ENCODE measurements around the gene ALK. TPM values are rescaled to one million over a fixed set of nuclear protein-coding genes. Genes with fewer than 3 reads are reported as not detected.

Gene ALK
- total and polyA plus RNA-seq, 2 experiments from 2014 or later = 0.35 TPM; not detected in 1

DNA sequence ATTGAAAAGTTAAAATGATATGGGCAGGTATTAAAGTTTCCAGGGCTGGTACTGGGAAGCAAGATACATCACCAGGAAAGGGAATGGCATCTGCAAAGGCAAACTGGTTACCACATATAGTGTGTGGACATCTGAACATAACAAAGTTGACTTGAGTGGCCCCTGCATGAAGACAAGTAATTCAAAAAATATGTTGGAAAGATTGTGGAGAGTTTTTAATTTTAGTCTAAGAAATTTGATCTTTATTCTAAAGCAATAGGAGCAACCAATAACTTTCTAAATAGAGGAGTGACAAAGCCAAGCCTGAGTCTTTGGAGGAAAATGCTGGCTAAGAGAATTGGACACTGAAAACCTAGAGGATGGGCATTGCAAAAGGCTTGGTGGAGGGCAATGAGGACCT, 278.2 kb downstream of the ALK start:
- Histone ChIP-seq H3K27ac (ENCODE audit: low read depth) (no peak overlapping the region), H3K36me3 (ENCODE audit: insufficient read depth) (no peaks in the 10 kb centered on the region), H3K9me2 (ENCODE audit: insufficient read depth) (peaks cover 9% of the 10 kb centered on the region), H3K79me2 (replicated peaks; ENCODE audit: insufficient read depth) (no peaks in the 10 kb centered on the region), H3F3A (replicated peaks; ENCODE audit: low read depth) (no peaks in the 10 kb centered on the region), H3K4me3 (no peak overlapping the region), H3K4me1 (ENCODE audit: insufficient read depth) (no peaks in the 10 kb centered on the region), H3K4me2 (no peak overlapping the region), H3K27me3 (ENCODE audit: insufficient read depth) (no peaks in the 10 kb centered on the region), H2AFZ (no peak overlapping the region), H4K20me1 (replicated peaks; ENCODE audit: insufficient read depth) (no peaks in the 10 kb centered on the region)
- Mint-ChIP-seq H3K9me3 (peaks cover 3% of the 10 kb centered on the region; the same call in 2 of the 3 replicates), H3K4me3 (no peak overlapping the region), H3K27me3 (ENCODE audit: insufficient read depth, low read depth, poor library complexity) (no peaks in the 10 kb centered on the region), H3K27ac (no peak overlapping the region), H3K4me1 (no peaks in the 10 kb centered on the region), H3K36me3 (ENCODE audit: low read depth) (0 out of 3 replicates have a peak, but pooled peaks cover under 1% of the 10 kb centered on the region)
- DNase-seq (ENCODE audit: low spot score) (no peak), ATAC-seq (no peak)
- no peak for TF ChIP-seq ZNF114 (CRISPR knock-in tag; IDR thresholded peaks at IDR 0.05)
- no peak for TF ChIP-seq EZH2phosphoT487 (IDR thresholded peaks at IDR 0.05; ENCODE audit: unreplicated experiment)
- no peak for TF ChIP-seq REST (IDR thresholded peaks at IDR 0.05; ENCODE audit: unreplicated experiment)
- TF ChIP-seq POLR2AphosphoS5 (IDR thresholded peaks at IDR 0.05; ENCODE audit: low read depth) = no peak
- no peak for TF ChIP-seq EZH2 (IDR thresholded peaks at IDR 0.05; ENCODE audit: low read depth, unreplicated experiment)
- no peak for TF ChIP-seq NANOG (IDR thresholded peaks at IDR 0.05; ENCODE audit: borderline replicate concordance)
- no peak for TF ChIP-seq ZNF331 (CRISPR knock-in tag; IDR thresholded peaks at IDR 0.05; ENCODE audit: low read depth)
- no peak for TF ChIP-seq ZNF462 (CRISPR knock-in tag; IDR thresholded peaks at IDR 0.05)
- no peak for TF ChIP-seq STAT1 (IDR thresholded peaks at IDR 0.05; ENCODE audit: unreplicated experiment)
- no peak for TF ChIP-seq CTCF (conservative IDR thresholded peaks at IDR 0.05; ENCODE audit: low read depth in 2 of 2)
- TF ChIP-seq CREB1 (CRISPR knock-in tag; IDR thresholded peaks at IDR 0.05; ENCODE audit: low read depth) = no peak
- TF ChIP-seq JUNB (IDR thresholded peaks at IDR 0.05; ENCODE audit: unreplicated experiment) = no peak
- TF ChIP-seq, protein P1, sequence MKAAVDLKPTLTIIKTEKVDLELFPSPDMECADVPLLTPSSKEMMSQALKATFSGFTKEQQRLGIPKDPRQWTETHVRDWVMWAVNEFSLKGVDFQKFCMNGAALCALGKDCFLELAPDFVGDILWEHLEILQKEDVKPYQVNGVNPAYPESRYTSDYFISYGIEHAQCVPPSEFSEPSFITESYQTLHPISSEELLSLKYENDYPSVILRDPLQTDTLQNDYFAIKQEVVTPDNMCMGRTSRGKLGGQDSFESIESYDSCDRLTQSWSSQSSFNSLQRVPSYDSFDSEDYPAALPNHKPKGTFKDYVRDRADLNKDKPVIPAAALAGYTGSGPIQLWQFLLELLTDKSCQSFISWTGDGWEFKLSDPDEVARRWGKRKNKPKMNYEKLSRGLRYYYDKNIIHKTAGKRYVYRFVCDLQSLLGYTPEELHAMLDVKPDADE (IDR thresholded peaks at IDR 0.05) = no peak
